K562 (cell line): ENCODE results near the gene GATM. TPM values are rescaled to one million over a fixed set of nuclear protein-coding genes. Genes with fewer than 3 reads are reported as not detected.

Source experiments
- ARID4B ChIP-seq: sonication (generic); formaldehyde crosslinking; IDR thresholded peaks from 2 replicates; pipeline ENCODE4 v1.8.0; 2022; ENCODE audit warnings: mild to moderate bottlenecking, missing genetic modification reagents
- ZMIZ1 ChIP-seq, 2 experiments: fragments of 150-350 bp in 1 of 2; IDR thresholded peaks; 2 replicates each; pipeline ENCODE4 v1.6.1; 2012 to 2016; ENCODE audit warnings: low read depth in 2 of 2, low read length in 2 of 2, mild to moderate bottlenecking in 1 of 2, moderate library complexity in 1 of 2
- ZNF512 ChIP-seq: IDR thresholded peaks from 2 replicates; pipeline ENCODE4 v1.6.1; 2016; ENCODE audit warnings: missing genetic modification characterization, missing compliant biosample characterization
- polyA plus RNA-seq, 8 experiments: library from polyadenylated mRNA; depleted of rRNA in 4 of 8; stranded (reverse) in 5 of 8; unstranded in 3 of 8; fragments of >200 nt; fragmentation: Nextera tagmentation in 2 of 8; fragmentation: Illumina TruSeq in 1 of 8; extraction: Ambion mirVana in 2 of 8; extraction: Trizol in 1 of 8; gene quantifications; 2 replicates each; pipeline versions ENCODE4 v1.2.1 to v1.2.3, GENCODE V29; 2011 to 2014; ENCODE audit warnings: inconsistent platforms in 1 of 8, missing spikeins in 1 of 8
- total RNA-seq, 7 experiments: library from RNA; depleted of rRNA in 6 of 7; stranded (reverse); fragments of >200 nt in 6 of 7; fragmentation: Illumina TruSeq in 2 of 7; extraction: Trizol in 2 of 7; gene quantifications; 2 replicates each; pipeline versions ENCODE4 v1.2.1 to v1.2.3, GENCODE V29; 2011 to 2021; ENCODE audit warnings: low replicate concordance in 1 of 7

The GATM gene
- total and polyA plus RNA-seq, 9 of the 15 experiments (the other 6 are each of a cell fraction or from before 2014, with no cell fraction given) = 0.11 to 1.1 (median 0.65) TPM

GRCh38 chr15:45378149-45378912 lies at the start of gene GATM (continued):
- no peak for TF ChIP-seq ZMIZ1 (IDR thresholded peaks at IDR 0.05; ENCODE audit: low read depth in 2 of 2, low read length in 2 of 2)
- TF ChIP-seq ZNF512 (tag) = no peak
- no peak for TF ChIP-seq ARID4B (CRISPR knock-in tag)
